Choroid plexus epithelial cell (primary cell): ENCODE results near the gene SLC22A17.

Experiments
- DNase-seq: peaks from one replicate; pipeline ENCODE4 v3.0.0-alpha.2; 2010; ENCODE audit warnings: low read depth
- H3K4me3 ChIP-seq: 2 replicates; pipeline ENCODE4 v1.5.1; 2011; ENCODE audit warnings: low read depth, mild to moderate bottlenecking, control low read depth, low read length, moderate library complexity
- TF ChIP-seq, protein P1 (sequence below): conservative IDR thresholded peaks from 2 replicates; pipeline ENCODE4 v1.5.1; 2011; ENCODE audit warnings: low read depth, mild to moderate bottlenecking, control low read depth, inconsistent platforms, low read length, moderate library complexity

Gene SLC22A17

GRCh38 chr14:23361320-23361719, 8.6 kb upstream of the SLC22A17 start:
- H3K4me3 ChIP-seq, result no peak overlapping the region
- TF ChIP-seq, protein P1, sequence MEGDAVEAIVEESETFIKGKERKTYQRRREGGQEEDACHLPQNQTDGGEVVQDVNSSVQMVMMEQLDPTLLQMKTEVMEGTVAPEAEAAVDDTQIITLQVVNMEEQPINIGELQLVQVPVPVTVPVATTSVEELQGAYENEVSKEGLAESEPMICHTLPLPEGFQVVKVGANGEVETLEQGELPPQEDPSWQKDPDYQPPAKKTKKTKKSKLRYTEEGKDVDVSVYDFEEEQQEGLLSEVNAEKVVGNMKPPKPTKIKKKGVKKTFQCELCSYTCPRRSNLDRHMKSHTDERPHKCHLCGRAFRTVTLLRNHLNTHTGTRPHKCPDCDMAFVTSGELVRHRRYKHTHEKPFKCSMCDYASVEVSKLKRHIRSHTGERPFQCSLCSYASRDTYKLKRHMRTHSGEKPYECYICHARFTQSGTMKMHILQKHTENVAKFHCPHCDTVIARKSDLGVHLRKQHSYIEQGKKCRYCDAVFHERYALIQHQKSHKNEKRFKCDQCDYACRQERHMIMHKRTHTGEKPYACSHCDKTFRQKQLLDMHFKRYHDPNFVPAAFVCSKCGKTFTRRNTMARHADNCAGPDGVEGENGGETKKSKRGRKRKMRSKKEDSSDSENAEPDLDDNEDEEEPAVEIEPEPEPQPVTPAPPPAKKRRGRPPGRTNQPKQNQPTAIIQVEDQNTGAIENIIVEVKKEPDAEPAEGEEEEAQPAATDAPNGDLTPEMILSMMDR, result no peak
- peak; percentile 42 for DNase-seq

- no peak overlapping the region for H3K4me3 ChIP-seq
- TF ChIP-seq, protein P1, result no peak
- DNase-seq, result no peak
These were observed 7.8 kb upstream of the SLC22A17 start for GRCh38 chr14:23360496-23360895.

DNA sequence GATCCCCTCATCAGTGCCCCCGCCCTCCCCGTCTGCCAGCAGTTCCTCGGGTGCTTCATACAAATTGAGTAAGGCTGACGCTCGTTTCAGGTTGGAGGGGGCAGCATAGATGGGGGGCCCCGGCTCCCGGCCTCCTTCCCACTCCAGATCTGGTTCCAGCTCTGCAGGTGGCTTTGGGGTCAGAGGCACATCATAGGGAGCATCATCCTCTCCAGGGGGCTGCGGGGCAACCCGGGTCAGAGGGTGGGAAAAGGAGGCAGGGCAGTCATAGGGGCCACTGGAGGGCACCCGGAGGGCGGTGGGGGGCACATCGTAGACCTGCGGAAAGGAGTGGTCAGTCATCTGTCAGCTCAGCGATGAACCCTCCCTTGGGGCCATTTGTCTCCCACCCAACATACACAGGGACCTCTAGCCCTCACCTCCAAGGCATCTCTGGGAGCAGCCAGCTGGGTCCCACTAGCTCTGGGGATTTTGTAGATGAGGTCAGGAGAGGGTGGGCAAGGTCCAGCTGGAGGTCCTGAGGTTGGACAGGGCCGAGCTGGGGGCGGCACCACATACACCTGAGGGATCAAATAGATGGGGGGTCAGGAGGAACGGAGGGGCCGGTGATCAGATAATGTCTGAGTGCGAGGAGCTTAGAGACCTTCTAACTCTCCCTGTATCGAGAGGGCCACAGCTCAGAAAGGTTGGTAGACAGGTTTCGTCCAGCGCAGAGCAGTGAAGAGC, 7.2 kb upstream of the SLC22A17 start:
- TF ChIP-seq, protein P1, result no peak
- no peak overlapping the region for H3K4me3 ChIP-seq
- no peak for DNase-seq

GRCh38 chr14:23359167-23359626, 6.5 kb upstream of the SLC22A17 start:
- H3K4me3 ChIP-seq, result no peak overlapping the region
- TF ChIP-seq, protein P1, result no peak
- DNase-seq, result no peak

GRCh38 chr14:23358553-23359166, 6.0 kb upstream of the SLC22A17 start:
- TF ChIP-seq, protein P1, result no peak
- H3K4me3 ChIP-seq, result no peak overlapping the region
- no peak for DNase-seq

DNA sequence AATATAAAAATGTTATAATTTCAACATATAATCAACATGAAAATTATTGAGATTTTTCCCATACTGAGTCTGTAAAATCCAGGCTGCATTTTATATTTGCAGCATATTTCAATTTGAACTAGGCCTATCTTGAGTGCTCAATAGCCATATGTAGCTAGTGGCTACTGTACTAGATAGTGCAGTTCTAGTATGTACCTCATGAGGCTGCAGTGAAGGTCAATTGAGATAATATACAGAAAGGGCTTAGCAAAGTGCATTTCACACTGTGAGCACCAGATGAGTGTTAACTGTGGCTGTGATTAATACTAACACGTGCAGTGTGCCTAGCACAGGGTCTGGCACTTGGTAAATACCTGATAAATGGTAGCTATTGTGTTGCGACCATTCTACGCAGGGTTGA, 5.4 kb upstream of the SLC22A17 start:
- TF ChIP-seq, protein P1, result no peak
- H3K4me3 ChIP-seq, result no peak overlapping the region
- no peak for DNase-seq

GRCh38 chr14:23357261-23357660, 4.6 kb upstream of the SLC22A17 start:
- no peak overlapping the region for H3K4me3 ChIP-seq
- DNase-seq, result no peak
- TF ChIP-seq, protein P1, result no peak
